SK-N-MC (cell line): ENCODE results near the gene TAB2.

Source experiments
- EZH2 ChIP-seq: fragments of 200-600 bp; sonication (generic); IDR thresholded peaks from one replicate; pipeline ENCODE4 v1.6.1; 2017; ENCODE audit warnings: antibody characterized with exemption
- FOXP2 ChIP-seq: optimal IDR thresholded peaks from 2 replicates; pipeline ENCODE3; 2011; ENCODE audit warnings: mild to moderate bottlenecking, moderate library complexity; ENCODE audit not compliant: insufficient read depth; ENCODE audit errors: extremely low read length, control extremely low read depth
- POLR2AphosphoS5 ChIP-seq: IDR thresholded peaks from 2 replicates; pipeline ENCODE4 v1.6.1; 2012; ENCODE audit warnings: mild to moderate bottlenecking, low read depth, low read length, borderline replicate concordance

GRCh38 chr6:149392093-149392492, 74.6 kb downstream of the TAB2 start:
- TF ChIP-seq POLR2AphosphoS5 (no peak), EZH2 (no peak), FOXP2 (no peak)
